HG03378 (cell line): ENCODE results near the gene OST4.

Experiments
- ATAC-seq: cut with Tn5 transposase; IDR thresholded peaks from one replicate; pipeline ENCODE4 v1.9.1; 2021; ENCODE audit warnings: mild to moderate bottlenecking, moderate library complexity; ENCODE audit not compliant: unreplicated experiment

The OST4 gene

DNA sequence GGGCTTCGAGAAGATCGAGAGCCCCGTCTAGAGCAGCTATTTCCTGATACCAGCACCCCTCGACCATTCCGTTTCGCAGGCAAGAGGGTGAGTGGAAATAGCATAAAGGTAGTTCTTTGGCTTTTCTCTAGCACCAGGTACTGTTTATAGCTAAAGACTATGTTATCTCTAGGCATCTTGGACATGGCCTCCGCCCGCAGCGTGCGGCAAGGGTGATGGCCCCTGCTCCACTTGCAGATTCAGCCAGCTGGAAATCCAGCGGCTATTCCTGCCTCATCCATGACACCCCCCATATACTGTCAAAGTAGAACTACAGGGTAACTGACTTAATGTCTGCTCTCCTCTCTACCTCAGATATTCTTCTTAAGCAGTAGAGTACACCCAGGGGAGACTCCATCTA lies 16.7 kb downstream of the OST4 start:
- ATAC-seq, result no peak

DNA sequence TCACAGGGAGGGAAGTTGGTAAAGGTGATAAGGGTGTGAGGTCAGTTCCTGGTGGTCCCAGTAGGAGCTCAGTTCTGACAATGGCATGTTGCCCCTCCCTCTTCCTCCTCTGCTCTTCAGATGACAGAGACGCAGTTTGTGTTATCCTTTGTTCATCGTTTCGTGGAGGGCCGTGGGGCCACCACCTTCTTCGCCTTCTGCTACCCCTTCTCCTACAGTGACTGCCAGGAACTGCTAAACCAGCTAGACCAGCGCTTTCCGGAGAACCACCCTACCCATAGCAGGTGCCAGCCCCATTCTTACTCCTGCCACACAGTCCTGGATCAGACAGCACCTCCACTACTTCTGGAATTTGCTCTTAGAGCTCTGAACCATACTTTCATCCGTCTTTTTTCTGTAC lies 17.7 kb downstream of the OST4 start:
- no peak for ATAC-seq

DNA sequence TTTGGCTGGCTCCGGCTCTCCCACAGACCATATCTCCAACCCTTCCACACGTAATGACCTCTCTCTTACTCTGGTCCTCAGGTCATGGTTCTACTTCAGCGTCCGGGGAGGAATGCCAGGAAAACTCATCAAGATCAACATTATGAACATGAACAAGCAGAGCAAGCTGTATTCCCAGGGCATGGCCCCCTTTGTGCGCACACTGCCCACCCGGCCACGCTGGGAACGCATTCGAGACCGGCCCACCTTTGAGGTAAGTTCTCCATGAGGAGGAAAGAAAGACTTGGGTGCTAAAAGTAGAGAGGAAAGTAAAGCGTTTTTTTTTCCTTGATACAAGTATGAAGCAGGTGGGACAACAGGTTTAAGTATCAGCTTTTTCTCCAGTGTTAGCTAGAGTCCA lies 18.1 kb downstream of the OST4 start:
- no peak for ATAC-seq

DNA sequence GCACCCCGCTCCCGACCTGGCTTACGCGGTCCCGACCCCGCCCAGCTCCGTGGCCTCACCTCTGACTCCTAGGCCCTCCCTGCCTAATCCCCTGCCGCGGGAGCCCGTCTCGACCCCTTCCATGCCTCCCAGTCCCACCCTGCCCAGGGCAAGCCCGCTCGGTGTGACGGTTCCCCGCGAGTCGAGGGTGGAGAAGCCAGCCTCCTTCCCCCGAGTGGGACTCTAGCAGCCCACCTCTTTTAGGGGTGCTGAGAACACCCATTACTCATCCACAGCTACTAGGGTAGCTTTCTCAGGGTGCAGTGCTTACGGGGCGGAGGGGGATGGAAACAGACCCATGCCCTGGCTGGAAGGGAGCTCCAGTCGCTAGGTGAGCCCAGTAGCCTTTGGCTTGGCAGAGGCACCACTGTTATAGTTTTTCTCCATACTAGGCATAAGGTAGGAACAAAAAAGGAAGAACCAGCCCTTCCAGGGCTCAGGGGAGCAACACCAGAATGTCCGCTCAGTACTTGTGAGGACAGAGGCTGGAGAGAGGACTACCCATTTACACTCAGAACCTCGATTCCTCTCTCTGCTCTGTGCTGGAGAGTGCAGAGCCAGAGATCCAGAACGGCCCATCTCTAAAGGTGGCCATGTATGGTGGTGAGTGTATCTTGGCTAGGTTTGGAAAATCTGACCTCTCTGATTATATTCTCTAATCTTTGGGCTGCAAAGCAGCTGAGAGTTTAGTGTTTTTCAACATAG lies 19.4 kb downstream of the OST4 start:
- no peak for ATAC-seq

DNA sequence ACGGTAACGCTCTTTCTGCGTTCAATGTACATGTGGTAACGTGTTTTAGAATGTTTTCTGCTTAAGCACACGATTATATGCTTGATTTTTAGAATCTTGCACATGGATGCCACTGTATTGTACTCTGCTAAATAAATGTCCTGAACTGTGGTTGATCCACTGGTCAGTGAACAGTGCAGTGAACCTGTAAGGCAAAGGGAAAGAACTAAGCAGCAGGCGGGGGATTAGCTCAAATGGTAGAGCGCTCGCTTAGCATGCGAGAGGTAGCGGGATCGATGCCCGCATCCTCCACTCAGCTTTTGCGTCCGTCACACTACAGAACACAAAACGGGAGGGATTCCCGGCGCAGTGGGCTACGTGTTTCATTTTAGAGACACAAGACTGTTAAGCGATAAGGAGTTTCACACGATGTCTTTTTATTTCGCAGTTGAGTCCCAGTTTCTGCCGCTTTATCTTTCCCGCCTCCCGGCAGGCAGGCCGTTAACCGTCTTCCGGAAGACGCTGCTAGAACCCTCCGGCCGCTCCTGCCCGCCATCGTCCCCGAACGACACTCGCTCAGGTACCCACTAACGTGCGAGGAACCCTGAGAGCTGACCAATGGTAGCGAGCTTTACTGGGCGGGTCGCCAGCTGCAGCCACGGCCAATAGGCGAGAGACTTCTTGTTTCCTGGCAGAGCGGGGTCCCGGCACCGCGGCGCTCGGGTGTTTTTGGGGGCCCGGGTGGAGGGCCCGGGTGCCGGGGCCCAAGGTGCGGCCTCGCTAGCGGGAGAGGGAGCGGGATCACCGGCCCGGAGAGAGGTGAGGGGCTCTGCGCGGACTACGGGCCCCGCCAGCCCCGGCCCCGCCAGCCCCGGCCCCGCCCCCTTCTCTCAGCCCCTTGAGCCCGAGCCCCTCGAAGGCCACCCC lies 20.2 kb downstream of the OST4 start, which contains the start of gene AGBL5:
TSS of gene AGBL5 (plus strand) at position 673 of the 906 bp plus-strand sequence. CDS start 1,291 bp downstream, outside the sequence.
- peak; percentile 54 for ATAC-seq

DNA sequence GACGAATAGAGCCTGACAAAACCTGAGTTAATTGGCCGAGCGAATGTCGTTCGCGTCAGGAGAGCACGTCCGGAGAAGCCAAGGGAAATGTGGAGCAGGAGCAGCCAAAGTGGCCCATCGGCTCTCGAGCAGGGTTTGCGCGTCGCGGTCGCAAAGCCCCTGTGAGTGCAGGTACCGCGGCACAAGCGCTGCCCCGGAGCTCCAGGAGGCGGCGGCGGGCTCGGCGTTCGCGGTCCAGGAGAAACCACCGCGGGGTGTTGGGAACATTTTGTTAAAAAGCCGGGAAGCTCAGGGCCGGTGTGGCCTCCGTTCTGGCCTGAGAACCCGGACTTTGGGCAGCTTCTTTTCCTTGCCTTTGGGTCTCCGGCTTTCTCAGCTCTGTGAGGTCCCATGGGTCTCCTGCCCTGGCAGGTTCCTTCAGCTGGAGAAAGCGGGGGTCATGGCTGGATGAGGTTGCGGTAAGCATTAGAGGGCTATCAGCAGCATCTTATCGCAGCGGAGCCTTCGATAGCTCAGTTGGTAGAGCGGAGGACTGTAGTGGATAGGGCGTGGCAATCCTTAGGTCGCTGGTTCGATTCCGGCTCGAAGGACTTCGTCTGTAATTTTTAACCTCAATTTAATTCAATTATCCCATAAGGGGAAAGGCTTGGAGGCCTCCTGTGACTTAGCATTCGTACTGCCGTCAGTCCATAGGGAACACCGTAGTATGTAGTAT lies 21.0 kb downstream of the OST4 start:
- peak; percentile 61 for ATAC-seq

DNA sequence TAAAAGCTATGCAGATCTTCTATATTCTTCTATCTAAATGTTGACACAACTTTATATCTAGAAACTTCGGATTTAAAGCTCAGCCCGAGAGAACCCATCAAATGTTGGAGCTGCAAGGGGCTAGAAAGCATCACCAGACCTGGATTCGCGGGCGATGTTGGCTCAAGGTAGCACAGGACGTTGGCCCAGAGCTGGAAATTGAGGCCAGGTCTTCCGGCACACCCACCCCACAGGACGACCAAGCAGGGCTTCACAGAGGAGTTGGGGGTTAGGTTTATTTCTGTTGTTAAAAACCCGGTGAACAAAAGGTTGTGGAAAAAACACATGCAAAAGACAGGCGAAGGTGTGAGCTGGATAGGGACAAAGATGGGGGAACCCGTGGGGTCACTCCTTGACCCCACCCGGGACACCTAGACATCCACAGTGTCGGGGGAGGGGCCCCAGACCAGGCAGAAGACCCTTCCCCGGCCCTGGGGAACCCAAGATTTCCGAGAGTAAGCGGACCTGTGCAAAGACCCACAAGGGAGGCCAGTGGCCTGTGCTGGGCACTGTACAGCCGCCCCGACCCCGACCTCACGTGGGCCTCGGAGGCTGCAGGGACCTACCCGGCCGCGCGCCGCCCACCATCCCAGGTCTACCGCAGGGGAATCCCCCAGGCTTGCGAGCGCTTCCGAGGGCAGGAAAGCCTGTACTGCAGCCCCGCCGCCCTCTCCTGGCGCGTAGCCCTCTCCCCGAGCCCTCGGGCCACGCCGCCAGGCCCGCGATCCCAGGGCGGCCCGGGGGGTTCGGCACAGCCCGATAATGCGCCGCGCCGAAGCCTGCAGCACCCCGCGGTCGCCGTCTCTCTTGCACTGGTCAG lies 21.8 kb downstream of the OST4 start:
- ATAC-seq, result peak; percentile 17

DNA sequence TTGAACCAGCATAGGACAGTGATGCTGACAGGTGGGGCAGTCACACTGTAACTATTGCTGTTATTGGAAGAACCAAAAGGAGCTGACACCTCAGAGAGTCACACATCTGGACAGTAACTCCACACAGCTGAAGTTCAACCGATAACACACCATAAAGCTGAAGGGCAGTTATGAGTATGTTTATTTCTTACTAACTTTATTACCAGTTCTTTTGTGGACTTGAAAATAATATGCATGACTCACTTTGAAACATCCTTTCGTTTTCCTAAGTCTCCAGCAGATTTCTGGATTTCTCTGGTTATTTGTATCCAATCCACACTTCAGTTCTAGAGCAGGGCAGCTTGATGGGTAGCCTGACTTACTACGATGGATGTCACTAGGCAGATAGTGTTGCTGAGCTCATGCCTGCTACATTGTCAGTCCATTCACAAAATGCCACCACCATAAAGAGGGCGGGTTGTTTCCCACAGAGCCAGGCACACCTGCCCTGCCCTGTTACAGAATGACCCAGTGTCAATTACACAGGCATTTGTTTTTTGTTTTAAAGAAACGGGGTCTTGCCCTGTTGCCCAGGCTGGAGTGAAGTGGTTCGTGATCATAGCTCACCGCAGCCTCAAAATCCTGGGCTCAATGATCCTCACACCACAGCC lies 28.3 kb downstream of the OST4 start:
- no peak for ATAC-seq

DNA sequence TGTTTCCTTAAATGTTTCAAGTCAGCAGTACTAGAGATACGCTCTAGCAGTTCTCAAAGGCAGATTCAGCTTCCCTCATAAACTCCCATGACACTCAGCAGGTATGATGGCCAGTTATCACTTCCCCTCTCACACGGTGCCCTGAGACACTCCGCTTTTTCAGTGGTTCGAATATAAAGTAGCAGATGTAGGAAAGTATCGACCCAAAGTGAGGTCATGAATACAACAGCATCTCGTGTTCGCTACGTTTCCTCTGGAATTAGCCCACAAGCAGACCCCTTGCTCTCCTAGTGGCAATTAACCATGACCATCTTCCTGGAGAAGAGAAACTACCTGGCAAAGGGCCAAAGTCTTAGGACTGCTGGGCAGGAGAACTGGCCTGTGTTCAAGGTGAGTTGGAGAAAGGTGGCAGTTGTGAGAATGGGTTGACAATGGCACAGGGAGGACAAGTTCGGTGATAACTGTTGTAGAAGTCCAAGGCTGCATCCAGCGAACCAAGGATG lies 29.2 kb downstream of the OST4 start:
- peak; percentile 55 for ATAC-seq

DNA sequence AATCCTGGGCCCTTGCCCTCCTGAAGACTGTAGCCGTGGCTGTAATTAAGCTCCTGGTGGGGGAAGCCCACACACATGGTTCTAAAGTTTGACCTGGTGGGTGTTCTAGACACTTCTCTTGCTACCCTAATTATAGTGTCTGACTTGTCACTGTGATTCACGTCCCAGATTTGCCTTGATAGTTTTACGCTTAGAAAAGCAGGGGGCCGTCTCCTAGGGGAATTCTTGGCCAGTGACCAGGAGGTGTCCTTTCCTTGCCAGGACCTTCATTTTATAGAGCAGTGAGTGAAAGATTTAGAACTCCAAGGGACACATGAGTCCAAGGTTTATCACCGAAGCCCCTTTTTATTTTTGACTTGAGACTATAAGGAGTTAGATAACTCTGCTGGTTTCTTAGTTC lies 29.7 kb downstream of the OST4 start:
- peak; percentile 19 for ATAC-seq

DNA sequence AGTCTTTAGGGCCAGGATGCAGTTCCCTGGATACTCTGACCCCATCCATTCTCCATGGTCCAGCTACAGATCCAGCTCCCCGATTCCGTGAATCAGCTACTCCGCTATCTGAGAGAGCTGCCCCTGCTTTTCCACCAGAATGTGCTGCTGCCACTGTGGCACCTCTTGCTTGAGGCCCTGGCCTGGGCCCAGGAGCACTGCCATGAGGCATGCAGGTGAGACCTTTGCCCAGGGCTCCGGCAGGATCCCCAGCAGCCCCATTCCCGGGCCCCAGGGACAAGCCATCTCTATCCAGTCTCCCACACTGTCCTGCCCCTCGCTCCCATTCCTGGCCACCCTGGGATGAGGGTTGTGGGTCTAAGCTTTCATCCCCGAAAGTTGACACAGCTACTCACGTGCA lies 31.2 kb downstream of the OST4 start:
- ATAC-seq, result no peak

DNA sequence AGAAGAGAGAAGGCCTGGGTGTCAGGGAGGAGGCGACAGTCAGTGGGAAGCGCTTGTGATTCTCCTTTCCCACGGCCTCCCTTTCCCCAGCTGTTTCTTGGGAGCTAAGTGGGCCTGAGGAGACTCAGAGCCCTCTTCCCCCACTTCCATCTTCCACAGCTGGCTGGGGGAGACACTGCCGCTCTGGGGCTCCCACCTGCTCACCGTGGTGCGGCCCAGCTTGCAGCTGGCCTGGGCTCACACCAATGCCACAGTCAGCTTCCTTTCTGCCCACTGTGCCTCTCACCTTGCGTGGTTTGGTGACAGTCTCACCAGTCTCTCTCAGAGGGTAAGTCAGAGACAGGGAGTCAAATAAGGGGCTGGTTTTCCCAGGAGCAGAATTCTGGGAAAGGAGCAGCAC lies 31.6 kb downstream of the OST4 start:
- no peak for ATAC-seq

DNA sequence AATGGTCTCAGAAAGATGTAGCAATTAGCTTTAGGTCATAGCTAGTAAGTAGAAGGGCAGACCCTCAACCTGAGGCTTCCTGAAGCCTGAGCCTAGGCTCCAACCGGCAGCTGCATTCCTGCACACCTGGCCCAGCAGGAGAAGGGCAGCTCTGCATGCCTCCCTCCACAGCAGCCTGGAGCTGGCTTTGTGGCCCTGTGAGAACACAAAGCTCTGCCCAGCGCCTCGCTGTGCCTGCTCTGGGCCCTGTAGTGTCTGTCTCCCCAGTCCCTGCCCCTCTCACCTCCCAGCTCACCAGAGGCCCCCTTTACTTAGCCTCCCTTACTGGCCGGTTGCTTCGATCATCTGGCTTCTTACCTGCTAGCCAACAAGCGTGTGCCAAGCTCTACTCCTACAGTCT lies 32.0 kb downstream of the OST4 start:
- ATAC-seq, result no peak

DNA sequence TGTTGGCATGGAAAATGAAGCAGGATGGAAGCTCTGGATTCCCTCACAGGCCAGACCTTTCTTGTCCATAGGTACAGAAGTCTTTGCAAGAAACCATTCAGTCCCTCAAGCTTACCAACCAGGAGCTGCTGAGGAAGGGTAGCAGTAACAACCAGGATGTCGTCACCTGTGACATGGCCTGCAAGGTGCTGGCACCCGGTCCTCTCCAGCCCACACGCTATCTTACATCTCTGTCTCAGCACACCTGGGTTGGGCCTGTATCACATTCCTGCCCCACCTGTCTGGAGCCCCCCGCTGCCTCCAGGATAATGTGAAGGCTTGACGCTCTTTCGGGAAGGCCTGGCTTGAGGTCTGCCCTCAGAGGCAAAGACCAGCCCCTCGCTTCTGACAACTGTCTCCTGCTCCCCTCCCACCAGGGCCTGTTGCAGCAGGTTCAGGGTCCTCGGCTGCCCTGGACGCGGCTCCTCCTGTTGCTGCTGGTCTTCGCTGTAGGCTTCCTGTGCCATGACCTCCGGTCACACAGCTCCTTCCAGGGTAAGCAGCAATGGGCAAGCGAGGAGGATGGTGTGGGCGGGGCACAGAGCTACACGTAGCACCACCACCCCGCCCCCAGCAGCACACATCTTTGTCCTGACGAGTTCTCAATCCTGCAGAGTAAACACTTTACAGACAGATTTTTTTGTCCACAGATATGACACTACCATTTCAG lies 32.7 kb downstream of the OST4 start:
- ATAC-seq, result no peak

DNA sequence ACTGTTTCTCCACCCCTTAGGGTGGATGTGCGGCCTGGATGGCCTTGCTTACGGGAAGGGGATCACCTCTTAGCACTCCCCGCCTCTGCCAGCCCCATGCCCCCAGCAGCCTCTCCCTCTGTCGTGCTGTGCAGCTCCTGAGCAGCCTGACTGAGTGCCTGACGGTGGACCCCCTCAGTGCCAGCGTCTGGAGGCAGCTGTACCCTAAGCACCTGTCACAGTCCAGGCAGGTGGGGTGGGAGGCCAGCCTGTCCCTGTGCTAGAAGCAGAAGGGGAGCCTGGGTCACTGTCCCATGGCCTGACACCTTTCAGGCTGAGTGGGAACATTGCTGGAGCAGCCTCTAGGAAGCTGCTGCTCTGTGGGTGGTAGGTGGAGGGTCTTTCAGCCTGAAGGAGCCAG lies 33.4 kb downstream of the OST4 start:
- no peak for ATAC-seq

DNA sequence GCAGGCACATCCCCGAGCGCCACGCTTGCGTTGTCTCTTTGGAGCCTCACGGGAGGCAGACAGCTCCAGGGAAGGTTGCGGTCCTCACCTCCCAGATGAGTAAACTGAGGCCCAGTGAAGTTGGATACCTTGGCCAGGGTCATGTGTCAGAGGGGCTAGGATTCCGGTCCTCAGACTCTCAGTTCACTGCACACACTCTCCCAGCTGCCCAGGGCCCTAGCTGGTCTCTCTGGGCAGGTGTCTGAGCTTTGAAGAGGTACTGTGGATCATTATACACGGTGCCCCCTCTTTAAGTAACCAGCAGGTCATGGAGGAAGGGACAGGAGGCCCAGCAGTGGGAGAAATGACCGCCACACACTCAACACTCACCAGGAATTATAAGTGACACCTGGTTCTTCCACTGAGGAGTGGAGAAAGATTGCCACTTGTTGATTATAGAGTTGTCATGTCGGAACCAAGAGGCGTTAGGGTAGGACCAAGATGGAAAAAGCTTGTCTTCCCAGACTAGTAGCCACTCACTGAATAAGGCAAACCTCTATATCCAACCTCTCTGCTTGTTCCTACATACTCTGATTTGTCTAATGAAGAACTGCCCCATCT lies 38.1 kb downstream of the OST4 start:
- peak; percentile 15 for ATAC-seq

DNA sequence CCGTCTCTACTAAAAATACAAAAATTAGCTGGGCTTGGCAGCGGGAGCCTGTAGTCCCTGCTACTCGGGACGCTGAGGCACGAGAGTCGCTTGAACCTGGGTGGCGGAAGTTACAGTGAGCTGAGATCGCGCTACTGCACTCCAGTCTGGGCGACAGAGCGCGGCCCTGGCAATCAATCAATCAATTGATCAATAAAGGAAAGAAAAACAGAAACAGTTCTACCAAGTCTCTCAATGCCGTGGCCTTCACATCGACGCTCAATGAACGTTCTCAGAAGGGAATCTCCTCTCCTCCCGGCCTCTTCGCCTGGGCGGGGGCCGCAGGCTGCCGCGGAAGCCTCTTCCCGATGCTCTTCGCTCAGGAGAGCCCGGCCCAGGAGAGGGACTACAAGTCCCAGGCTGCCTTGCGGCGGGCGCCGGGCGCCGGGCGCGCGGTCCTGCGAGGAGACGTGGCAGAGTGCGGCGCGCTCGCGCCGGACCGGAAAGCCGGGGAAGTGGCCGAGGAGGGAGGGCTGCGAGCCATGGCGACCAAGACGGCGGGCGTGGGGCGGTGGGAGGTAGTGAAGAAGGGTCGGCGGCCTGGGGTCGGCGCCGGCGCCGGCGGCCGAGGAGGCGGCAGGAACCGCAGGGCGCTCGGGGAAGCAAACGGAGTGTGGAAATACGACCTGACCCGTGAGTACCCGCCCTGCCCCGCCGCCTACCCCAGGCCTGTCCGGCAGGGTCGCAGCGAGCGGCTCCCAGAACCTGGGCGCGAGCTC lies 38.8 kb downstream of the OST4 start, which contains the start of gene TMEM214:
TSS of gene TMEM214 (plus strand) at position 471 of the 758 bp plus-strand sequence. CDS start at position 522, 51 bp downstream.
- peak; percentile 69 for ATAC-seq

DNA sequence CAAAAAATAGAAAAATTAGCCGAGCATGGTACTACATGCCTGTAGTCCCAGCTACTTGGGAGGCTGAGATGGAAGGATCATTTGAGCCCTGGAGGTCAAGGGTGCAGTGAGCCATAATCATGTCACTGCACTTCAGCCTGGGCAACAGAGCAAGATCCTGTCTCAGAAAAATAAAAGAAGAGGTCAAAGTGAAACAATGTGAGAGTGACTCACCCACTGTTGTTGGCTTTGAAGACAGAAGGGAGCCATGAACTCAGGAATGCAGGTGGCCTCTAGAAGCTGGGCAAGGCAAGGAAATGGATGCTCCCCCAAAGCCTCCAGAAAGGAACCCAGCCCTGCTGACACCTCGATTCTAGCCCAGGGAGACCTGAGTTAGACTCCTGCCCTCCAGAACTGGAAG lies 42.4 kb downstream of the OST4 start:
- no peak for ATAC-seq
